ENCODE results near the gene ABCC4. TPM values are rescaled to one million over a fixed set of nuclear protein-coding genes. Genes with fewer than 3 reads are reported as not detected.
"Not testable (repeated sequence)": the region's sequence is repeated elsewhere in the genome, so short reads cannot be mapped to it uniquely, and the experiment has no call there.

The ABCC4 gene
- total RNA-seq, 1 experiment from 2014 or later, result 3.7 TPM

DNA sequence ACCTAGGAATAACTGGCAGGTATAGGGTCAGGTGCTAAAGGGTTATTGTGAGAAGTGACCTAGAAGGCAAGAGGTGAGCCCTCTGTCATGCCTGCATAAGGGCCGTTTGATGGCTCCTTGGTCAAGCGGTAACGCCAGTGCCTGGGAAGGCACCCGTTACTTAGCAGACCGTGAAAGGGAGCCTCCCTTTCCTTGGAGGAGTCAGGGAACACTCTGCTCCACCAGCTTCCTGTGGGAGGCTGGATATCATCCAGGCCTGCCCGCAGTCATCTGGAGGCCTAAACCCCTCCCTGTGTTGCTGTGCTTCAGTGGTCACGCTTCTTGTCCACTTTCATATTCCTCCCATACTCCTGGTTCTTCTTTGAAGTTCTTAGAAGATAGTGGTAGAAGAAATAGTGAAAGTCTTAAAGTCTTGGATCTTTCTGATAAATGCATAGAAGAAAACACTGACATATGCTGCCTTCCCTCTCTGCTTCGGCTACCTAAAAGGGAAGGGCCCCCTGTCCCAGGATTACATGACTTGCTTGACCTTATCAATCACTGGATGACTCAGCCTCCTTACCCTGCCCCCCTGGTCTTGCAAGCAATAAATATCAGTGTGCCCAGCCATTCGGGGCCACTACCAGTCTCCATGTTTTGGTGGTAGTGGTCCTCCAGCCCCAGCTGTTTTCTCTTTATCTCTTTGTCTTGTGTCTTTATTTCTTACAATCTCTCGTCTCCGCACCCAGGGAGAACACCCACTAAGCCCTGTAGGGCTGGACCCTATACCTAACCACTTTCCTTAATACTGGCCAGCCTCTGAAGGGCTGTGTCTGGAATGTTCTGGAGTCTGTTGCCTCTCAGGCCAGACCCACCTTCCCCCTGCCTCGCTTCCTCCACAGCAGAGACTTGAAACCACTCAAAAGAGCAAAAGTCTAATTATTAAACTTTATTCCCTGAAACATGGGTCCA is 16.1 kb upstream of the ABCC4 start:
- Histone ChIP-seq H3K27me3 (ENCODE audit: control insufficient read depth, insufficient read depth, low read length) (no peaks in the 10 kb centered on the region), H3K4me3 (ENCODE audit: insufficient read depth, low read depth, low read length) (no peak overlapping the region), H3K36me3 (replicated peaks; ENCODE audit: control insufficient read depth, insufficient read depth, low read length) (no peaks in the 10 kb centered on the region)
- DNase-seq, result no peak

GRCh38 chr13:95315752-95316151 is 14.5 kb upstream of the ABCC4 start:
- Histone ChIP-seq H3K36me3 (replicated peaks; ENCODE audit: control insufficient read depth, insufficient read depth, low read length) (no peaks in the 10 kb centered on the region), H3K27me3 (ENCODE audit: control insufficient read depth, insufficient read depth, low read length) (no peaks in the 10 kb centered on the region), H3K4me3 (ENCODE audit: insufficient read depth, low read depth, low read length) (no peak overlapping the region)
- DNase-seq, result no peak

- no peak overlapping the region for H3K4me3 ChIP-seq (ENCODE audit: insufficient read depth, low read depth, low read length)
- no peaks in the 10 kb centered on the region for H3K36me3 ChIP-seq (replicated peaks; ENCODE audit: control insufficient read depth, insufficient read depth, low read length)
- peaks cover 4% of the 10 kb centered on the region for H3K27me3 ChIP-seq (ENCODE audit: control insufficient read depth, insufficient read depth, low read length)
- DNase-seq, result no peak
These were observed 6.3 kb upstream of the ABCC4 start for GRCh38 chr13:95307507-95307906.

DNA sequence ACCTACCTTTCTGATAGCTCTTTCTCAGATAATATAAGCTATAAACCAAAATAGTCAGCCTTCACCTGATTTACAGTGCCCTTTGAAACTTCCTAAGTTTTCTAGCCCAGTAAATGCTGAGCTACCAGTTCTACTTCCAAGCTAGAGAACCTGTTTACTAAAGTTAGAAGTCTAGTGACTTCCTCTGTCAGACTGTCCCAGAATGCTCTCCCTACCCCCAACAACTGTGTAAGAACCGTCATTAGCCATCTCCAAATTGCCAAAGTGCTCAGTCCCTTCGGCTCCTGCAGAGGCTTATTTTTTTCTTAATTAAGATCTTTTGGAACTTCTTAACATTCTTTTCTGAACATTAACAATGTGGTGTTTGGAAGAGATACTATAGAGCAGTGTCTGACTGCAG is 3.2 kb upstream of the ABCC4 start:
- Histone ChIP-seq H3K27me3 (ENCODE audit: control insufficient read depth, insufficient read depth, low read length) (peaks cover 28% of the 10 kb centered on the region), H3K36me3 (replicated peaks; ENCODE audit: control insufficient read depth, insufficient read depth, low read length) (no peaks in the 10 kb centered on the region), H3K4me3 (ENCODE audit: insufficient read depth, low read depth, low read length) (no peak overlapping the region)
- DNase-seq, result no peak

DNA sequence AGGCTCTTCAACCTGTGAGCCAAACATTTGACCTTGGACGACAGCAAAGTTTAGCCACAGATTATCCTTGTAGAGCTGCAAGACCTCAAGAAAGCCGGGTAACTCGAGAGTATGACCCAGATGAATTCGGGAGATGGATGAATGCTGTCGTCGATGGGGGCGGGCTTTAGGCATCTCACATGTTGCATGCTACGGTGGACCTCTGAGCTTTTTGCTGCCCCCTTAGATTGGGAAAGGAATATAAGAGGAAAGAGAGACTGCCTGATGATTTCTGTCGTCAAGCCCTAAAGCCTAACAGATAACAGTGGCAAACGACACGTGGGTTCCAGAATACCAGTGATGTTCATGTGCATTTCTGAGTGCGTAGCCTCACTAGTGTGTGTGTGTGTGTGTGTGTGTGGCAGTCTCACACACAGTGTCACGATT is 730 bp upstream of the ABCC4 start:
- no peaks in the 10 kb centered on the region for H3K36me3 ChIP-seq (replicated peaks; ENCODE audit: control insufficient read depth, insufficient read depth, low read length)
- DNase-seq, result no peak
- peaks cover 28% of the 10 kb centered on the region for H3K27me3 ChIP-seq (ENCODE audit: control insufficient read depth, insufficient read depth, low read length)
- peak overlapping the region; percentile 76 for H3K4me3 ChIP-seq (ENCODE audit: insufficient read depth, low read depth, low read length)

- H3K4me3 ChIP-seq (ENCODE audit: insufficient read depth, low read depth, low read length), result peak overlapping the region; percentile 76
- peak; percentile 76 for DNase-seq
- no peaks in the 10 kb centered on the region for H3K36me3 ChIP-seq (replicated peaks; ENCODE audit: control insufficient read depth, insufficient read depth, low read length)
- H3K27me3 ChIP-seq (ENCODE audit: control insufficient read depth, insufficient read depth, low read length), result peaks cover 28% of the 10 kb centered on the region
These were observed 547 bp downstream of the ABCC4 start for GRCh38 chr13:95300625-95301182.

DNA sequence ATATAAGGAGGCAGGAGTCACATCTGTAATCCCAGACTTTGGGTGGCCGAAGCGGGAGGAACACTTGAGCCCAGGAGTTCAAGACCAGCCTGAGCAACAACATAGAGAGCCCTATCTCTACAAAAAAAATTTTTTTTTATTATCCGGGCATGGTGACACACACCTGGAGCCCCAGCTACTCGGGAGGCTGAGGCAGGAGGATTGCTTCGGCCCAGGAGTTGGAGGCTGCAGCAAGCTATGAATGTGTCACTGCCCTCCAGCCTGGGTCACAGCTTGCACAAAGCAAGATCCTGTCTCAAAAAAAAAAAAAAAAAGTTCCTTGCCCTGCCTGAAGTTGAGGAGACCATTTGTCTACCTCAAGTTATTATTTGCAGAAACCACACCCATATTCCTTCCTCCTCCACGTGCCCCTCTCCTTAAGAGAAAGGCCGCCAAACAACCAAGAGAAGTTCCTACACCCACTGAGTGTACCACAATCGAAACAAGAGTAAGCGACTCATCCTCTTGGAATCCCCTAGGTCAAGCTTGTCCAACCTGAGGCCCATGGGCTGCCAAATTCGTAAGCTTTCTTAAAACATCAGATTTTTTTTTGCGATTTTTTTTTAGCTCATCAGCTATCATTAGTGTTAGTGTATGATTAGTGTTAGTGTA is 2.2 kb downstream of the ABCC4 start:
- Histone ChIP-seq H3K36me3 (replicated peaks; ENCODE audit: control insufficient read depth, insufficient read depth, low read length) (no peaks in the 10 kb centered on the region), H3K27me3 (ENCODE audit: control insufficient read depth, insufficient read depth, low read length) (peaks cover 28% of the 10 kb centered on the region), H3K4me3 (ENCODE audit: insufficient read depth, low read depth, low read length) (no peak overlapping the region)
- DNase-seq, result no peak

DNA sequence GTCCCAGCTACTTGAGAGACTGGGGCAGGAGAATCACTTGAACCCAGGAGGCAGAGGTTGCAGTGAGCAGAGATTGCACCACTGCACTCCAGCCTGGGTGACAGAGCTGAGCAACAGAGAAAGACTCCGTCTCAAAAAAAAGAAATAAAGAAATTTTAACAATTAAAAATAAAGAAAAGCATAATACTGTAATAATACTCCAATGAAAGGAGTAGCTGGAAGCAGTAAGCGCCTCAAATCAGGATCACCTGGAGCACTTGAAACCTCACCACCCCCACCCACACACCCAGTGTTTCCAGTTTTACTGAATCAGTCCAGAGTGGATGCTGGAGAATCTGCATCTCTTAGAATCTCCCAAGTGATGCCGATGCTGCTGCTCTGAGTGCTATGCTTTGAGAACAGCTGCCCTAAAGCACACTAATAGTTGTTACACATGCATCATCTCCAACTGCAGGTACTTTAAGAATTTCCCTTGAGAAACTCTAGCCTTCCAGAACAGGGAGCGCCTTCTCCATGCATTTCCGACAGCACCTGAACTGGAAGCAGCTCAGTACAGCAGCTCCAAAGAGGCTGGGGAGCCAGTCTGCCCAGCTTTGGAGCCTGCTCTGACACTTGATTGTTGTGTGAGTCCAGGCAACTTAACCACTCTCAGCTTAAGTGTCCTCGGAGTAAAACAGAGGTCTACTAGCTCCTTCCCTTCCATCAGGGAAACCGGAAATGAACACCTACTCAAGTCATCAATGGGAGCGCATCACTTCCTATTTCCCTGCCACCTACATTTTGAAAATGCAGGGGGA is 2.9 kb downstream of the ABCC4 start:
- no peak for DNase-seq
- Histone ChIP-seq H3K36me3 (replicated peaks; ENCODE audit: control insufficient read depth, insufficient read depth, low read length) (no peaks in the 10 kb centered on the region), H3K4me3 (ENCODE audit: insufficient read depth, low read depth, low read length) (no peak overlapping the region), H3K27me3 (ENCODE audit: control insufficient read depth, insufficient read depth, low read length) (peaks cover 28% of the 10 kb centered on the region)

GRCh38 chr13:95296326-95296925 is 4.8 kb downstream of the ABCC4 start:
- no peak overlapping the region for H3K4me3 ChIP-seq (ENCODE audit: insufficient read depth, low read depth, low read length)
- no peaks in the 10 kb centered on the region for H3K36me3 ChIP-seq (replicated peaks; ENCODE audit: control insufficient read depth, insufficient read depth, low read length)
- H3K27me3 ChIP-seq (ENCODE audit: control insufficient read depth, insufficient read depth, low read length), result peaks cover 14% of the 10 kb centered on the region
- DNase-seq, result peak; percentile 77

GRCh38 chr13:95295026-95295425 is 6.2 kb downstream of the ABCC4 start:
- Histone ChIP-seq H3K36me3 (replicated peaks; ENCODE audit: control insufficient read depth, insufficient read depth, low read length) (no peaks in the 10 kb centered on the region), H3K27me3 (ENCODE audit: control insufficient read depth, insufficient read depth, low read length) (peaks cover 2% of the 10 kb centered on the region; the same call in 1 of the 2 replicates), H3K4me3 (ENCODE audit: insufficient read depth, low read depth, low read length) (no peak overlapping the region)
- DNase-seq, result no peak

GRCh38 chr13:95292622-95293021 is 8.6 kb downstream of the ABCC4 start:
- H3K4me3 ChIP-seq (ENCODE audit: insufficient read depth, low read depth, low read length), result no peak overlapping the region
- H3K36me3 ChIP-seq (replicated peaks; ENCODE audit: control insufficient read depth, insufficient read depth, low read length), result no peaks in the 10 kb centered on the region
- H3K27me3 ChIP-seq (ENCODE audit: control insufficient read depth, insufficient read depth, low read length), result no peaks in the 10 kb centered on the region
- no peak for DNase-seq

DNA sequence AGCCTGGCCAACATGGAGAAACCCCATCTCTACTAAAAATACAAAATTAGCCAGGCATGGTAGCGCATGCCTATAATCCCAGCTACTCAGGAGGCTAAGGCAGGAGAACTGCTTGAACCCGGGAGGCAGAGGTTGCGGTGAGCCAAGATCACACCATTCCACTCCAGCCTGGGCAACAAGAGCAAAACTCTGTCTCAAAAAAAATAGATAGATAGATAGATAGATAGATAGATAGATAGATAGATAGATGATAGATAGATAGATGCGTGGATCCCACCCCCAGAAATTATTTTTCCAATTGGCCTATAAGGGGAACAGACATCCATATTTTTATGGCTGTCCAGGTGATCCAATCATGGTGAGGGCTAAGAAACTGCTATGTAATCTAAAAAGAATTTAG is 11.3 kb downstream of the ABCC4 start:
- DNase-seq; H3K4me3 ChIP-seq (ENCODE audit: insufficient read depth, low read depth, low read length); H3K27me3 ChIP-seq (ENCODE audit: control insufficient read depth, insufficient read depth, low read length): not testable (repeated sequence)

DNA sequence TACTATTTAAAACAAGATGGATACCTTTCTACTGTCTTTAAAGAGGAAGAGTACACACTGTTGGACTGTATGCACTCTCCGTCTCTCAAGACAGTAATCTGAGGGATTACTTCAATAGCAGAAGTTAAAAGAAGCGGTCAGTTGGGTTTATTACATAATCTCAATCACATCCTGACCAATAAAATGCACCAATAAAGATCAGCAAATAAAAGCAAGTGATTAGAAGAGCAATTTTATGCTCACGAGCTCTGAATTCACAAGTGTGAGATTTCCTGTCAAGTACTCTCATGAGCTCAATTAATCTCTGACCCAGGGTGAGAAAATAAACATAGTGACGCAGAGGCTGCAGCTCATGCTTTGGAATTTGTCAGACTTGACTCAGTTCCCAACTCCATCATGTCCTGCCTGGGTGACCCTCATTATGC is 12.2 kb downstream of the ABCC4 start:
- no peaks in the 10 kb centered on the region for H3K36me3 ChIP-seq (replicated peaks; ENCODE audit: control insufficient read depth, insufficient read depth, low read length)
- H3K27me3 ChIP-seq (ENCODE audit: control insufficient read depth, insufficient read depth, low read length), result no peaks in the 10 kb centered on the region
- DNase-seq, result no peak
- no peak overlapping the region for H3K4me3 ChIP-seq (ENCODE audit: insufficient read depth, low read depth, low read length)

More for the DNA sequence above, 11.3 kb downstream of the ABCC4 start:
- H3K36me3 ChIP-seq (replicated peaks; ENCODE audit: control insufficient read depth, insufficient read depth, low read length), result not testable (repeated sequence)

DNA sequence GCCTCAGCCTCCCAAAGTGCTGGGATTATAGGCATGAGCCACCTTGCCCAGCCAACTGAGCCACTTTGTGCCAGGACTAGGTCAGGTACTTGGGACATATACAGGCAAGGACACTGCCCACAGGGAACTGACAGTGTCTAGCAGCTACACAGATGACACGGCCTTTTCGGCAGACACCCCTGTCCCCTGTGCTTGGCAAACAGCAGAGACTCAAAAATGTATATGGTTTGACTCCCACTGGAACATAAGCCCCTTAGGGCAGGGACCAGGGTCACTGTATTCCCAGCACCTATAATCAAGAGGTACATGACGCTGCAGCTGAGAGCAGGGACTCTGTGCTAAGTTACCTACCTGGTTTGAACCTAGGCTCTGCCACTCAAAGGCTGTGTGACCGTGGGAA is 16.8 kb downstream of the ABCC4 start:
- Histone ChIP-seq H3K27me3 (ENCODE audit: control insufficient read depth, insufficient read depth, low read length) (no peaks in the 10 kb centered on the region), H3K36me3 (replicated peaks; ENCODE audit: control insufficient read depth, insufficient read depth, low read length) (no peaks in the 10 kb centered on the region), H3K4me3 (ENCODE audit: insufficient read depth, low read depth, low read length) (no peak overlapping the region)
- no peak for DNase-seq

All from H7 (cell line).